Right renal cortex interstitium (tissue), 3 donors: ENCODE results near the gene CHMP1A. TPM values are rescaled to one million over a fixed set of nuclear protein-coding genes. Genes with fewer than 3 reads are reported as not detected.

Experiments used
- DNase-seq, 3 donors: peaks; one replicate each; pipeline ENCODE4 v3.0.0-alpha.2; 2013; ENCODE audit warnings: low read depth in 3 of 3, low spot score in 2 of 3
- polyA plus RNA-seq, 3 donors: library from polyadenylated mRNA; unstranded; fragments of 120-200 nt; gene quantifications; one replicate each; pipeline ENCODE4 v1.2.1, GENCODE V29; 2013; ENCODE audit not compliant: insufficient read length in 3 of 3

CHMP1A gene
- polyA plus RNA-seq, 3 donors, result 62.0 to 74.0 (median 70.2) TPM

GRCh38 chr16:89607937-89608740, 49.4 kb downstream of the CHMP1A start:
- DNase-seq, result no peak

- DNase-seq, result no peak
Measured at GRCh38 chr16:89607453-89607852, 50.1 kb downstream of the CHMP1A start.

- DNase-seq, result no peak
Measured at GRCh38 chr16:89606006-89606405, 51.5 kb downstream of the CHMP1A start.

- no peak for DNase-seq
Measured at GRCh38 chr16:89605186-89605970, 52.1 kb downstream of the CHMP1A start.

- DNase-seq, result no peak
Measured at GRCh38 chr16:89604764-89605163, 52.7 kb downstream of the CHMP1A start.

- DNase-seq, result no peak
Measured at GRCh38 chr16:89602952-89603590, 54.4 kb downstream of the CHMP1A start.

GRCh38 chr16:89602273-89602951, 55.1 kb downstream of the CHMP1A start:
- peak; percentile 73 to 81 (median 77) for DNase-seq

- no peak for DNase-seq
Measured at GRCh38 chr16:89601906-89602272, 55.6 kb downstream of the CHMP1A start.

GRCh38 chr16:89600956-89601355, 56.6 kb downstream of the CHMP1A start:
- no peak for DNase-seq

GRCh38 chr16:89600427-89600826, 57.1 kb downstream of the CHMP1A start:
- no peak for DNase-seq

- no peak for DNase-seq
Measured at GRCh38 chr16:89599902-89600301, 57.6 kb downstream of the CHMP1A start.

GRCh38 chr16:89599451-89599858, 58.1 kb downstream of the CHMP1A start:
- no peak for DNase-seq

GRCh38 chr16:89598199-89598598, 59.3 kb downstream of the CHMP1A start:
- no peak for DNase-seq

- no peak for DNase-seq
Measured at GRCh38 chr16:89596957-89597649, 60.4 kb downstream of the CHMP1A start.

GRCh38 chr16:89596061-89596689, 61.3 kb downstream of the CHMP1A start:
- DNase-seq, result no peak

GRCh38 chr16:89595330-89596060, 62.0 kb downstream of the CHMP1A start:
- DNase-seq, result no peak
